Chondrocyte (in vitro differentiated cells): ENCODE data around the gene KAZN. TPM values are rescaled to one million over a fixed set of nuclear protein-coding genes. Genes with fewer than 3 reads are reported as not detected.

Source experiments
- DNase-seq: peaks from one replicate; pipeline ENCODE4 v3.0.0; 2021; ENCODE audit warnings: mixed read lengths, low spot score
- H3K27ac Mint-ChIP-seq: one replicate; pipeline ENCODE4 v1.8.0; 2021; ENCODE audit warnings: mild to moderate bottlenecking, moderate library complexity, mixed read lengths; ENCODE audit not compliant: unreplicated experiment
- H3K27me3 Mint-ChIP-seq: 2 replicates; pipeline ENCODE4 v1.8.0; 2021; ENCODE audit warnings: low read depth, mixed read lengths
- H3K36me3 Mint-ChIP-seq: 2 replicates; pipeline ENCODE4 v1.8.0; 2021; ENCODE audit warnings: low read depth, mixed read lengths
- H3K4me1 Mint-ChIP-seq: 2 replicates; pipeline ENCODE4 v1.8.0; 2021; ENCODE audit warnings: low read depth, mild to moderate bottlenecking, mixed read lengths
- H3K4me3 Mint-ChIP-seq: one replicate; pipeline ENCODE4 v1.8.0; 2021; ENCODE audit warnings: mild to moderate bottlenecking, moderate library complexity, mixed read lengths; ENCODE audit not compliant: unreplicated experiment
- H3K9me3 Mint-ChIP-seq: 2 replicates; pipeline ENCODE4 v1.8.0; 2021; ENCODE audit warnings: low read depth, mixed read lengths
- total RNA-seq: library from RNA; stranded (reverse); gene quantifications from 3 replicates; pipeline ENCODE4 v1.2.1, GENCODE V29; 2021
- TF ChIP-seq, protein P1 (sequence below): fragments of 200-600 bp; sonication (generic); IDR thresholded peaks from 2 replicates; pipeline ENCODE4 v1.5.0; 2021; ENCODE audit warnings: antibody characterized with exemption, mild to moderate bottlenecking, moderate library complexity

KAZN gene
- total RNA-seq, 1 donor from 2014 or later = 29.6 TPM

DNA sequence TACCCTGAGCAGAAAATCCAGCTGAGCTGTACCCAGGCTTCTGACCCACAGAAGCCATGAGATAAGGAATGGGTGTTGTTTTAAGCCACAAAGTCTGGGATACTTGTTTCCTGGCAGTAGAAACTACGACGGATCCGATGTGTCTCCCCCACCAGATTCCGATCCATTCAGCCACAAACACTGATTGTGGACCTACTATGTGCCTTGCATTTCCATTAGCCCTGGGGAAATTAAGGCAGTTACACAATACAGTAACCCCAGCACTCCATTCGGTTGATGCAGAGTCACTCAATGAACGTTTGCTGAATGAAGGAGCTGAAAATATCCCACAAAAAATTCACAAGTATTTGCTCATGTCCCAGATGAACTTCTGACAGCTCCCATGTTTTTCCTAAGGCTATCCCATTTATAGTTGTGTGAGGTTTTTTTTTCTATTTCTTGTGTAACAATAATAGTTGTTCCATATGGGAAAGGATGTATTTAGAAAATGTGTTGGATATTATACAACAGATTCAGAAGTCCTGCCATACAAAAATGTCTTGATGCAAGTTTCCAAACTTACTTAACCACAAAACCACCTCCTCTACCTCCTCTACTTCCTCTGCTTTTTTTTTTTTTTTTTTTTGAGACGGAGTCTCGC lies 29.6 kb upstream of the KAZN start:
- Mint-ChIP-seq H3K4me3 (no peak overlapping the region), H3K36me3 (no peaks in the 10 kb centered on the region), H3K27me3 (no peaks in the 10 kb centered on the region), H3K27ac (no peak overlapping the region), H3K9me3 (peaks cover 29% of the 10 kb centered on the region), H3K4me1 (no peaks in the 10 kb centered on the region)
- DNase-seq = no peak
- TF ChIP-seq, protein P1, sequence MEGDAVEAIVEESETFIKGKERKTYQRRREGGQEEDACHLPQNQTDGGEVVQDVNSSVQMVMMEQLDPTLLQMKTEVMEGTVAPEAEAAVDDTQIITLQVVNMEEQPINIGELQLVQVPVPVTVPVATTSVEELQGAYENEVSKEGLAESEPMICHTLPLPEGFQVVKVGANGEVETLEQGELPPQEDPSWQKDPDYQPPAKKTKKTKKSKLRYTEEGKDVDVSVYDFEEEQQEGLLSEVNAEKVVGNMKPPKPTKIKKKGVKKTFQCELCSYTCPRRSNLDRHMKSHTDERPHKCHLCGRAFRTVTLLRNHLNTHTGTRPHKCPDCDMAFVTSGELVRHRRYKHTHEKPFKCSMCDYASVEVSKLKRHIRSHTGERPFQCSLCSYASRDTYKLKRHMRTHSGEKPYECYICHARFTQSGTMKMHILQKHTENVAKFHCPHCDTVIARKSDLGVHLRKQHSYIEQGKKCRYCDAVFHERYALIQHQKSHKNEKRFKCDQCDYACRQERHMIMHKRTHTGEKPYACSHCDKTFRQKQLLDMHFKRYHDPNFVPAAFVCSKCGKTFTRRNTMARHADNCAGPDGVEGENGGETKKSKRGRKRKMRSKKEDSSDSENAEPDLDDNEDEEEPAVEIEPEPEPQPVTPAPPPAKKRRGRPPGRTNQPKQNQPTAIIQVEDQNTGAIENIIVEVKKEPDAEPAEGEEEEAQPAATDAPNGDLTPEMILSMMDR = no peak

DNA sequence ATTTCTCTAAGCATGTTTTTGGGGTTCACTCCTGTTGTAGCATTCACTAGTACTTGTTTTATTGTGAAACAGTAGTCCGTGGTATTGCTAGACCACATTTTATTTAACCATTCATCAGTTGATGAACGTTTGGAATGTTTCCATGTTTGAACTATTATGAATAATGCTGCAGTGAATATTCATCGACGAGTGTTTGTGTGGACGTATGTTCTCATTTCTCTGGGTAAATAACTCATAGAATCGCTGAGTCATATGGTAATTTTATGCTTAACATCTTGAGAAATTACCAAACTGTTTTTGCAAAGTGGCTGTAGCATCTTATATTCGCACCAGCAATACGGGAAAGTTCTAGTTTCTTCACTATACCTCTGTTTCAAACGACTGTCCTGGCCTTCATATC lies 28.0 kb upstream of the KAZN start:
- TF ChIP-seq, protein P1 = no peak
- DNase-seq = no peak
- peaks cover 32% of the 10 kb centered on the region for H3K9me3 Mint-ChIP-seq

DNA sequence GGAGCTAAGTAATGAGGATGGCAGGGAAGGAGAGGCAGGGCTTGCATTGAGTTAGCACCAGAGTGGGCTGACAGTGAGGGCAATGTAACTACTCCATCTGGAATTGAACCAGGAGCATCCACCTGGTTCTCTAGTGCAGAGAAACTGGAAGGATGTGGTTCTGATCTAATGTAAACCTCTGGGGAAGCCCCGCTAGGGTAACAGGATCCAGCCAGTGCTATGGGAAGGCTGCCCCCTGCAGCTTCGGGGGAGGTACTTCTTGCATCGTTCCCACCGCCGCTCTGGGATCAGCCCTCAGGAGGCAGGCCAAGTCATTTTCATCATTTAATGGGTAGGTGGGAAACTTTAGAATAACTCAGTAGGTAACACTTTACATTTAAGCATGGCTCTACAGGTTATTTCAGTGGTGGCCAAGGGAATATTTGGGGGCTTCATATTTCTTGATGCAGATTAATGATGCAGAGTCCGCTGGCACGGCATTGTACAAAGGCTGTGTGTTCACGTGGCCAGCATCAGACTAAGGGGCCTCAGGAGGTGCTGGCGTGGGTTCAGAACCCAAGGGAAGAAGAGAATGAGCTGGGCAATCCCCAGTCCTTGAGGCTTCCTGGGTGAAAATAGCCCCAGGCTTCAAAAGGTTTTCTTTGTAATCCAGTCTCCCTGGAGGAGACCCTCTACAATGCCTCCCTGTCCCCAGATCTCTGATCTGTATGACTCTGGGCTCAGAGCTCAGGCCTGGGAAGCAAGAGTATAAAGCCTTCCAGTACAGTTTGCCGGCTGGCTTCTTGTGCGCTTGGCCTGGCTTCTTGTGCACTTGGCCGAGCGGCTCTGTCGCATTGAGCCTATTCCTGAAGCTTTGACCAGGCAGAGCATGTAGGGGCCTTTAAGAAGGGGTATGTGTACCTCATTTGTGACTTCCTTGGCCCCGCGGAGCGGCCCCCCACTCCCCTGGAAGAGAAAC lies 26.4 kb upstream of the KAZN start:
- H3K9me3 Mint-ChIP-seq = peaks cover 23% of the 10 kb centered on the region
- no peaks in the 10 kb centered on the region for H3K36me3 Mint-ChIP-seq
- H3K27ac Mint-ChIP-seq = no peak overlapping the region
- H3K4me3 Mint-ChIP-seq = no peak overlapping the region
- TF ChIP-seq, protein P1 = peak; percentile 12
- peaks cover 2% of the 10 kb centered on the region for H3K27me3 Mint-ChIP-seq
- no peak for DNase-seq
- H3K4me1 Mint-ChIP-seq = no peaks in the 10 kb centered on the region

More for the DNA sequence above, 28.0 kb upstream of the KAZN start:
- no peak overlapping the region for H3K4me3 Mint-ChIP-seq
- H3K36me3 Mint-ChIP-seq = no peaks in the 10 kb centered on the region
- H3K27me3 Mint-ChIP-seq = no peaks in the 10 kb centered on the region
- no peaks in the 10 kb centered on the region for H3K4me1 Mint-ChIP-seq
- H3K27ac Mint-ChIP-seq = no peak overlapping the region

- no peak overlapping the region for H3K27ac Mint-ChIP-seq
- H3K36me3 Mint-ChIP-seq = no peaks in the 10 kb centered on the region
- TF ChIP-seq, protein P1 = no peak
- peaks cover 19% of the 10 kb centered on the region for H3K9me3 Mint-ChIP-seq
- DNase-seq = no peak
- peaks cover 2% of the 10 kb centered on the region for H3K27me3 Mint-ChIP-seq
- no peak overlapping the region for H3K4me3 Mint-ChIP-seq
- no peaks in the 10 kb centered on the region for H3K4me1 Mint-ChIP-seq
Observed at GRCh38 chr1:14572861-14573260, 25.6 kb upstream of the KAZN start.

GRCh38 chr1:14576155-14576554 lies 22.3 kb upstream of the KAZN start:
- Mint-ChIP-seq H3K9me3 (peaks cover 13% of the 10 kb centered on the region), H3K36me3 (no peaks in the 10 kb centered on the region), H3K27ac (no peak overlapping the region), H3K4me3 (no peak overlapping the region), H3K27me3 (peaks cover 2% of the 10 kb centered on the region), H3K4me1 (peaks cover 4% of the 10 kb centered on the region)
- TF ChIP-seq, protein P1 = no peak
- no peak for DNase-seq
